Osteoblast (primary cell): ENCODE results near the gene EHBP1. TPM values are rescaled to one million over a fixed set of nuclear protein-coding genes. Genes with fewer than 3 reads are reported as not detected.
A peak's percentile ranks its signal among the peaks of the same experiment; 100 is the strongest.

Experiments
- DNase-seq: peaks from one replicate; pipeline ENCODE4 v3.0.0; 2011; ENCODE audit warnings: low spot score, mixed read lengths; ENCODE audit not compliant: insufficient read length; ENCODE audit errors: missing footprints
- H2AFZ ChIP-seq: 2 replicates; pipeline ENCODE4 v1.6.0; 2011; ENCODE audit warnings: mild to moderate bottlenecking, low read length
- H3K27ac ChIP-seq: 2 replicates; pipeline ENCODE4 v1.5.1; 2011; ENCODE audit warnings: mild to moderate bottlenecking, low read depth, low read length, moderate library complexity
- H3K27me3 ChIP-seq: 2 replicates; pipeline ENCODE4 v1.6.0; 2012; ENCODE audit warnings: mild to moderate bottlenecking, control low read depth, inconsistent platforms, low read length, moderate library complexity; ENCODE audit not compliant: insufficient read depth
- H3K36me3 ChIP-seq: 2 replicates; pipeline ENCODE4 v1.5.1; 2011; ENCODE audit warnings: mild to moderate bottlenecking, low read length, control low read depth, moderate library complexity; ENCODE audit not compliant: insufficient read depth
- H3K4me1 ChIP-seq: 2 replicates; pipeline ENCODE4 v1.5.1; 2011; ENCODE audit warnings: mild to moderate bottlenecking, low read length, control low read depth, moderate library complexity; ENCODE audit not compliant: insufficient read depth
- H3K4me2 ChIP-seq: 2 replicates; pipeline ENCODE4 v1.6.0; 2011; ENCODE audit warnings: mild to moderate bottlenecking, low read length; ENCODE audit not compliant: insufficient read depth
- H3K4me3 ChIP-seq: fragments of 200-600 bp; sonication (generic); 3 replicates; pipeline ENCODE4 v1.5.1; 2012; ENCODE audit warnings: mild to moderate bottlenecking, low read length, inconsistent platforms; ENCODE audit not compliant: insufficient read depth
- H3K79me2 ChIP-seq: 2 replicates; pipeline ENCODE4 v1.6.0; 2012; ENCODE audit warnings: mild to moderate bottlenecking, low read length, control low read depth, inconsistent platforms; ENCODE audit not compliant: insufficient read depth
- H3K9me3 ChIP-seq: 2 replicates; pipeline ENCODE4 v1.5.1; 2011; ENCODE audit warnings: low read depth, low read length, control low read depth
- H4K20me1 ChIP-seq: 2 replicates; pipeline ENCODE4 v1.6.0; 2012; ENCODE audit warnings: mild to moderate bottlenecking, low read length, control low read depth; ENCODE audit not compliant: insufficient read depth
- CTCF ChIP-seq: IDR thresholded peaks from 2 replicates; pipeline ENCODE4 v1.5.1; 2011; ENCODE audit warnings: mild to moderate bottlenecking, low read depth, low read length, moderate library complexity; ENCODE audit errors: extremely low read depth
- total RNA-seq: library from RNA; depleted of rRNA; stranded (reverse); fragments of >200 nt; gene quantifications from 2 replicates; pipeline ENCODE4 v1.2.3, GENCODE V29; 2012

Gene EHBP1
- total RNA-seq, 1 donor: 96.3 TPM

- no peak overlapping the region for H2AFZ ChIP-seq
- no peak for DNase-seq
- no peaks in the 10 kb centered on the region for H3K27me3 ChIP-seq
- peaks cover 25% of the 10 kb centered on the region for H4K20me1 ChIP-seq
- peaks cover 21% of the 10 kb centered on the region for H3K4me1 ChIP-seq
- H3K9me3 ChIP-seq: no peaks in the 10 kb centered on the region
- peaks cover 92% of the 10 kb centered on the region for H3K79me2 ChIP-seq
- no peaks in the 10 kb centered on the region for H3K36me3 ChIP-seq
- no peak for TF ChIP-seq CTCF
- no peak overlapping the region for H3K27ac ChIP-seq
- H3K4me2 ChIP-seq: no peak overlapping the region
- H3K4me3 ChIP-seq: no peak overlapping the region
Observed at GRCh38 chr2:62740221-62740620, 34.7 kb downstream of the EHBP1 start.

GRCh38 chr2:62741127-62741526 is 35.6 kb downstream of the EHBP1 start:
- H4K20me1 ChIP-seq: peaks cover 29% of the 10 kb centered on the region
- H3K79me2 ChIP-seq: peaks cover 94% of the 10 kb centered on the region
- H3K4me3 ChIP-seq: no peak overlapping the region
- peaks cover 21% of the 10 kb centered on the region for H3K4me1 ChIP-seq
- no peak for DNase-seq
- no peak overlapping the region for H2AFZ ChIP-seq
- no peak for TF ChIP-seq CTCF
- H3K27me3 ChIP-seq: no peaks in the 10 kb centered on the region
- no peaks in the 10 kb centered on the region for H3K36me3 ChIP-seq
- no peak overlapping the region for H3K27ac ChIP-seq
- no peaks in the 10 kb centered on the region for H3K9me3 ChIP-seq
- H3K4me2 ChIP-seq: no peak overlapping the region

GRCh38 chr2:62741954-62742722 is 36.6 kb downstream of the EHBP1 start:
- Histone ChIP-seq H3K79me2 (peaks cover 89% of the 10 kb centered on the region), H3K4me2 (no peak overlapping the region), H2AFZ (no peak overlapping the region), H4K20me1 (peaks cover 24% of the 10 kb centered on the region), H3K9me3 (no peaks in the 10 kb centered on the region), H3K27me3 (no peaks in the 10 kb centered on the region), H3K4me1 (peaks cover 21% of the 10 kb centered on the region), H3K36me3 (no peaks in the 10 kb centered on the region), H3K27ac (peak overlapping the region; percentile 16), H3K4me3 (no peak overlapping the region)
- TF ChIP-seq CTCF: no peak
- peak; percentile 32 for DNase-seq

GRCh38 chr2:62743506-62743905 is 38.0 kb downstream of the EHBP1 start:
- H3K4me3 ChIP-seq: no peak overlapping the region
- peaks cover 24% of the 10 kb centered on the region for H4K20me1 ChIP-seq
- TF ChIP-seq CTCF: no peak
- H3K79me2 ChIP-seq: peaks cover 88% of the 10 kb centered on the region
- H3K9me3 ChIP-seq: no peaks in the 10 kb centered on the region
- H3K36me3 ChIP-seq: no peaks in the 10 kb centered on the region
- H3K27me3 ChIP-seq: no peaks in the 10 kb centered on the region
- DNase-seq: no peak
- no peak overlapping the region for H2AFZ ChIP-seq
- H3K4me2 ChIP-seq: no peak overlapping the region
- H3K4me1 ChIP-seq: peaks cover 21% of the 10 kb centered on the region
- no peak overlapping the region for H3K27ac ChIP-seq
